ENCODE results near the gene SCD5.

Gene SCD5

GRCh38 chr4:82630079-82630478, 168.5 kb downstream of the SCD5 start:
- no peak for DNase-seq (ENCODE audit: low spot score)

- DNase-seq (ENCODE audit: low spot score) = no peak
These were observed 169.2 kb downstream of the SCD5 start for GRCh38 chr4:82629238-82630000.

GRCh38 chr4:82626251-82626868, 172.2 kb downstream of the SCD5 start:
- DNase-seq (ENCODE audit: low spot score) = no peak

- no peak for DNase-seq (ENCODE audit: low spot score)
These were observed 173.8 kb downstream of the SCD5 start for GRCh38 chr4:82624819-82625218.

DNA sequence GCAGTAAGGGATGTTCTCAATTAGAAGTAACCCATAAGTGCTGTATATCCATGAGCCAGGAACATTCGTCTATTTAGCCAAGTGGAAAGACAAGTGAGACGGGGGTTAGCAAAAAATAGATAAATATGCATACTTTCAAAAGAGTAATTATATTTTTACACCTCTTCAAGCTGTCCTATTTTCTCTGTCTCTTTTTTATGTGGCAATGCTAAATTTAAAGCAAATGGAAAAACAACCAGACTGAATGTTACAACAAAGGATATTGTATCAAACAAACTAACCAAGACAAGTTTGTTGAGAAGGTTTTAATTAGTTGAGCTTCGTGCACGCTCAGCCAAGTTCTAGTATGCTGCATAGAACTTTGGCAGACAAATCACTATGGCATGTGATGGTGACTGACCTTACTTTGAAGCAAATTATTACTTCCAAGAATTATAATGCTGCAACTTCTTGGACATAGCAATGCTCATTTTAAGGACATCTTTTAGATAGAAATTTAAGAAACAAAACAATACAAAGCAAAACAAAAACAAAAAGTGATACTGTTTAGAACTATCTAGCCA, 175.4 kb downstream of the SCD5 start:
- DNase-seq (ENCODE audit: low spot score) = no peak

DNA sequence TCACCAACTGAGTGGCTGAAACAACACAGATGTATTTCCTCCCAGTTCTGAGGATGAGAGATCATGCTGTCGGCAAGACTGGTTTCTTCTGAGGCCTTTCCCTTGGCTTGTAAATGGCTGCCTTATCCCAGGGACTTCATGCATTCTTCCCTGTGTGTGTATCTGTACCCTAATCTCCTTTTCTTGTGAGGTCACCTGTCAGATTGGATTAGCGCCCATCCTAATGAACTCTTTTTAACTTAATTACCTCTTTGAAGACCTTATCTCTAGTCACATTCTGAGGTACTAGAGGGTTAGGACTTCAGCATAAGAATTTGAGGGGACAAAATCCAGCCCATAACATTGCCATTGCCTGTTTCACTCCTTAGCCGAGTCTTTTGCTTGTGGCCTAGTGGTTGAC, 177.3 kb downstream of the SCD5 start:
- DNase-seq (ENCODE audit: low spot score) = no peak

- DNase-seq (ENCODE audit: low spot score) = no peak
These were observed 178.4 kb downstream of the SCD5 start for GRCh38 chr4:82620126-82620735.

- no peak for DNase-seq (ENCODE audit: low spot score)
These were observed 180.4 kb downstream of the SCD5 start for GRCh38 chr4:82618103-82618720.

GRCh38 chr4:82614838-82615449, 183.7 kb downstream of the SCD5 start:
- DNase-seq (ENCODE audit: low spot score) = no peak

DNA sequence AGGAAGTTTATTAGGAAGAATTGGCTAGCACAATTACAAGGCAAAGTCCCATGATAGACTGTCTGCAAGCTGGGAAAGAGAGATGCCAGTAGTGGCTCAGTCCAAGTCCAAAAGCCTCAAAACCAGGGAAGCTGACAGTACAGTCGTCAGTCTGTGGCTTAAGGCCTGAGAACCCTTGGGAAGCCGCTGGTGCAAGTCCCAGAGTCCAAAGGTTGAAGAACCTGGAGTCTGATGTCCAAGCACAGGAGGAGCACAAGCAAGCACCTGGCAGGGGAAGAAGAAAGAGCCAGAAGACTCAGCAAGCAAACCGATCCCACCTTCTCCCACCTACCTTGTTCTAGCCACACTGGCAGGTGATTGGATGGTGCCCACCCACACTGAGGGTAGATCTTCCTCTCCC, 185.5 kb downstream of the SCD5 start:
- DNase-seq (ENCODE audit: low spot score) = no peak

- DNase-seq (ENCODE audit: low spot score) = no peak
These were observed 186.6 kb downstream of the SCD5 start for GRCh38 chr4:82611982-82612381.

DNA sequence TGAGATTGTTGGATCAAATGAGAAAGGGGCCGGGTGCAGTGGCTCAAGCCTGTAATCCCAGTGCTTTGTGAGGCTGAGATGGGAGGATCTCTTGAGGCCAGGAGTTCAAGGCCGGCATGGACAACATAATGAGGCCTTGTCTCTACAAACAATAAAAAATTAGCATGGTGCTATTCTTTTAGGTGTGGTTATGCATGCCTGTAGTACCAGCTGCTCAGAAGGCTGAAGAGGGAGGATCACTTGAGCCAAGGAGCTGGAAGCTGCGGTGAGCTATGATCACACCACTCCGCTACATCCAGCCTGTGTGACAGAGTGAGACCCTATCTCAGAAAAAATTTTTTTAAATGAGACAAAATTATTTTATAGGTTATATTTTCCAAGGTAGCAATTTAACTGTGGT, 187.1 kb downstream of the SCD5 start:
- DNase-seq (ENCODE audit: low spot score) = no peak

DNA sequence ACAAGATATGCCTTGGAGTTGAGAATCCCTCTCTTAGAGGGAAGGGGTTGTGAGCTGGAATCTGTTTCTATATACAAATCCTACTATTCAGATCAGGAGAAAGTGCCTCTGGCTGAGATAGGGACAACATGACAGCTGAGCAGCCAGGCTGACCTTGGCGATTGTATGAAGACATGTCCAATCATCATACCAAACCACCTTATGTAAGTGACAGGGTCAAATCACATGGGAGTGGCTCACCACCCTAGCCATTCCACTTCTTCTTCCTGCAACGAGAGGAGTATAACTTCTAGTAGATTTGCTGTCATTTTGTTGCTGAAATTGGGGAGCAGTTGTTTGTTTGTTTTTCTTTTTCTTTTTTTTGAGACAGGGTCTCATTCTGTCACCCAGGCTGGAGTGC, 188.6 kb downstream of the SCD5 start:
- no peak for DNase-seq (ENCODE audit: low spot score)

DNA sequence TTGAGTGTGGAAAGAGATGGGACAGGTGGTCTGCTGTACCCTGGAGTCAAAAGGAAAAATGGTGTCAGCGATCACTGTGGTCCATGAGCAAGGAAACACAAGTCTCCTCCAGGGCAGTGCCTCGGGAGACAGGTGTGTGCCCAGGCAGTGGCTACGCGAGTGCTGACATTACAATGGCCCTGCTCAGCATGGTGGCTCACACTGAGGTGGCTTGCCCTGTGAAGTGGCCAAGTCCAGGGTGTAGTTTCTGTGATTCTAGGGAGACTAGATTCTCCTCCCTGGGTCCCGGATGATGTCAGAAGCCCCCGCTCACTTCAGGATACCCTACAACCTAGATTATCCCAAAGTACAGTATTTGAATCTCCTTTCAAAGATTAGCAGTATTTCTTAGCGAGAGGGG, 192.0 kb downstream of the SCD5 start:
- no peak for DNase-seq (ENCODE audit: low spot score)

- DNase-seq (ENCODE audit: low spot score) = no peak
These were observed 194.1 kb downstream of the SCD5 start for GRCh38 chr4:82604522-82604921.

DNA sequence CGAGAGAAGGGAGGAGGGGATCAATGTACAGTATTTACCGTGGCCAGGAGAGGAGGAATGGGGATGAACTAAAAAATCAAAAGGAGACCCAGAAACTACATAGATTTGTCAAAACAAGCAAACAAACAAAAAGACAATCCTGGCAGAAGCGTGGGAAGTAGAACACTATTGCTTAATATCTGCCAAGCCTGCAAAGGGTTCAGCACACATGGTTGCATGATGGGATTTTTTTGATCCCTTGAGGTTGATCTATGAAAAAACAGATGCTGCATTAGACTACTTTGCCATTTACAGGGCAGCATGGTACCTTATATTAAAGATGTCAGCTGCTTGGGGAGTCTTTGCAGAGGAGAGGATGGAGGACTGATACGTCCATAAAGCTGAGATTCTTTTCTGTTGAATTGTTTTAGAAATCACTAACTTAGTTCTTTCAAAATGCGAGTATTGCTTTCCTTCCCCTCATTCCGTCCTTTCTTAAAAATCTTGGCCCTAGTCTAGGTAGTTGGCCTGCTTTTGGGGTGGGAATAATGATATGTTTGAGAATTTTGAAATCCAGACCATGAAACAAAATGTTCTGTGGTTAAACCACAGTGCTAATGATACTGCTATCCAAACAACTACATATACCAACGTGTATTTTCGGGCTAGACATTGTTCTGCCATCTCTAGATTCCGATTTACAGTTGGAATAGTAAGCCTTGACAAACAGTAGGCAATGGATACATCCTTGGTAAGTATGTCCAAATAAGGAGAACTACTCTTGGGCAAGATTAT, 197.2 kb downstream of the SCD5 start:
- no peak for DNase-seq (ENCODE audit: low spot score)

GRCh38 chr4:82599336-82599735, 199.3 kb downstream of the SCD5 start:
- DNase-seq (ENCODE audit: low spot score) = no peak

DNA sequence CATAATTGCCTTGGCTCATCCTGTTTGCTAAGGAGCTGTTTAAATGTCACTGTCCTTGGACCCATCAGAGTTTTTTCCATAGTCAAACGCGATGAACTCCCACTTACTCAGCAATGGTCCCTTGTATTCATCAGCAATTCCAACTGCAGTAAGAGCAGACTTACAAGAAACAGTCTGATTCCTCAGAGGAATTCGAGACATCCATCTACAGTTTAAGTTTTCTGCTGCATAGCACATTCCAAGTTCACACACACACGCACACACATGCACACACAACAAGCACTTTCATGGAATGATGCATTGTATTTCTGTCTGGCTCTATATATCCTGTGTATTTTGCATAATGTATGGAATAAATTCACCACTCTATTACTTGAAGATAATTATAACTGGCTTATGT, 204.1 kb downstream of the SCD5 start:
- DNase-seq (ENCODE audit: low spot score) = no peak

GRCh38 chr4:82593411-82593810, 205.2 kb downstream of the SCD5 start:
- DNase-seq (ENCODE audit: low spot score) = no peak

GRCh38 chr4:82592639-82593038, 206.0 kb downstream of the SCD5 start:
- no peak for DNase-seq (ENCODE audit: low spot score)

DNA sequence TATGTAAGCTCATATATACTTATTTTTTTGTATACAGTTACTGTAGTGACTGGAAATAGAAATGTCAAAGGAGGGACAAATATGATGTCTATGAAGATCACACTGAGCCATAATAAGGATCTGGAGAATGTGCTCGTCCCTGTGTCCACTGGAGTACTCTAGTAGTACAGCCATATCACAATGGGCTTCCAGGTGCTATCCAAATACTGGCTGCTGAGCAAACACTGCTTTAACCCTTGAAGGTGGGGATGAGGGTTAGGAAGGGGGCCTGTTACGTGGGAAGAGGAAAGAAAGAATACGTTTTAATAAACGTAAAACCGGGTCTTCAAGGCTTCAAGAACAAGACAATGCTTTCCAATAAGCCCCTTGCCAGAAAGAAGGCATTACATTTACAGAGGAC, 207.0 kb downstream of the SCD5 start:
- no peak for DNase-seq (ENCODE audit: low spot score)

GRCh38 chr4:82589756-82590155, 208.8 kb downstream of the SCD5 start:
- DNase-seq (ENCODE audit: low spot score) = no peak

All from hepatic stellate cell (primary cell).